Lung microvascular endothelial cell (primary cell): ENCODE measurements around the gene PSAT1. TPM values are rescaled to one million over a fixed set of nuclear protein-coding genes. Genes with fewer than 3 reads are reported as not detected.
A peak's percentile ranks its signal among the peaks of the same experiment; 100 is the strongest.

Experiments used
- DNase-seq, 2 donors: peaks; one replicate each; pipeline versions ENCODE4 v3.0.0 to v3.0.0-alpha.2; 2010; ENCODE audit warnings: low read depth in 2 of 2
- total RNA-seq: library from RNA; depleted of rRNA; stranded (reverse); fragments of >200 nt; gene quantifications from 2 replicates; pipeline ENCODE4 v1.2.1, GENCODE V29; 2014

Gene PSAT1
- total RNA-seq, 1 donor from 2014 or later: 10.3 TPM

- DNase-seq: no peak
Observed at GRCh38 chr9:78292716-78293497, 4.0 kb upstream of the PSAT1 start.

GRCh38 chr9:78294290-78295176, 2.4 kb upstream of the PSAT1 start:
- DNase-seq: no peak

- DNase-seq: no peak
Observed at GRCh38 chr9:78295177-78295575, 1.7 kb upstream of the PSAT1 start.

- no peak for DNase-seq
Observed at GRCh38 chr9:78295731-78296130, 1.2 kb upstream of the PSAT1 start.

GRCh38 chr9:78296201-78296892, 578 bp upstream of the PSAT1 start:
- peak; percentile 13 to 23 for DNase-seq

- DNase-seq: peak; percentile 59 to 62
Observed at GRCh38 chr9:78297672-78297961, 692 bp downstream of the PSAT1 start.

GRCh38 chr9:78298046-78298765, 1.3 kb downstream of the PSAT1 start:
- no peak for DNase-seq

- no peak for DNase-seq
Observed at GRCh38 chr9:78300209-78300608, 3.3 kb downstream of the PSAT1 start.

- DNase-seq: no peak
Observed at GRCh38 chr9:78301466-78301865, 4.5 kb downstream of the PSAT1 start.

GRCh38 chr9:78303377-78304062, 6.6 kb downstream of the PSAT1 start:
- no peak for DNase-seq

GRCh38 chr9:78304357-78304756, 7.4 kb downstream of the PSAT1 start:
- no peak for DNase-seq

GRCh38 chr9:78306222-78307076, 9.5 kb downstream of the PSAT1 start:
- DNase-seq: no peak

- no peak for DNase-seq
Observed at GRCh38 chr9:78307360-78307759, 10.4 kb downstream of the PSAT1 start.

- no peak for DNase-seq
Observed at GRCh38 chr9:78309066-78309465, 12.1 kb downstream of the PSAT1 start.

- no peak for DNase-seq
Observed at GRCh38 chr9:78311075-78311474, 14.2 kb downstream of the PSAT1 start.

- no peak for DNase-seq
Observed at GRCh38 chr9:78311886-78312524, 15.1 kb downstream of the PSAT1 start.

GRCh38 chr9:78314550-78314949, 17.6 kb downstream of the PSAT1 start:
- DNase-seq: no peak

GRCh38 chr9:78314953-78315870, 18.3 kb downstream of the PSAT1 start:
- DNase-seq: peak in 1 of 2 donors; percentile 19
